ENCODE results near the gene ORAI2. TPM values are rescaled to one million over a fixed set of nuclear protein-coding genes. Genes with fewer than 3 reads are reported as not detected.

Gene ORAI2
- total and polyA plus RNA-seq, 10 of the 15 experiments (the other 5 are each of a cell fraction or from before 2014, with no cell fraction given) = 5.8 to 111 (median 46.9) TPM

DNA sequence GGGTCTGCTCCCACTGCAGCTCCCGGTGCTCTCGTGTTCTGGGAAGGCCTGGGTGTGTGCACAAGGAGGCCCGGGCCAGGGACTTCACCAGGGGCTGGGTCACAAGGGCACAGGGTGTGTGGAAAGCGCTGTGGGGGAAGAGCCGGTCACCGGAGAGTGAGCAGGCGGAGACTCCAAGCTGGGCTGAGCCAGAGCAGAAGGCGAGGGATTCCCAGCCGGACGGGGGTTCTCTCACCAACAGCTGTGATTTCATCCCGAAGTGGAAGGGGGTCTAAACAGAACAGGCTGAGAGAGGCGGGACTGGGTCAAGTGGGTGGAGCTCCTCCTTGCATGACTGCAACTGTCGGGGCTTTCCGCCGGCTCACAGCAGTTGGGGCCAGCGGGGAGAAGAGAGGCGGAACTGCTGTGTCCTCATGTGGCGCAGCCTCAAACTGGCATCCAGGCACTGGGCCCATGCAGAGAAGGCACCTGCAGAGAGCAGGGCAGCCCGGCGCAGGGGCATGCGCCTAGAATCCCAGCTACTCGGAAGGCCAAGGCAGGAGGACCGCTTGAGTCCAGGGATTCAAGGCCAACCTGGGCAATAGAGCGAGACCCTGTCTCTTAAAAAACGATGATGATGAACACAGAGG is 7.6 kb upstream of the ORAI2 start (continued):
- TF ChIP-seq NR2C1 (IDR thresholded peaks at IDR 0.05) (no peak), SUZ12 (IDR thresholded peaks at IDR 0.05; ENCODE audit: unreplicated experiment) (no peak), KDM1A (IDR thresholded peaks at IDR 0.05; ENCODE audit: borderline replicate concordance) (no peak), ZNF217 (IDR thresholded peaks at IDR 0.05) (no peak), STAT1 (conservative IDR thresholded peaks at IDR 0.05) (no peak), NR2C2 (IDR thresholded peaks at IDR 0.05; ENCODE audit: borderline replicate concordance, control insufficient read depth, insufficient read length, low read depth) (no peak), ETV6 (conservative IDR thresholded peaks at IDR 0.05 in 1 of 2, IDR thresholded peaks at IDR 0.05 in 1 of 2; ENCODE audit: borderline replicate concordance in 1 of 2, low read depth in 1 of 2) (peak in 1 of 2 experiments; percentile 25; a peak in 2 of 4 replicates), IRF4 (IDR thresholded peaks at IDR 0.05; ENCODE audit: low read depth, low read length) (0 out of 2 replicates have a peak, but pooled peaks have one; percentile 43), SMARCA5 (IDR thresholded peaks at IDR 0.05) (no peak), LARP7 (IDR thresholded peaks at IDR 0.05) (no peak; the same call in 1 of the 2 replicates), MYB (IDR thresholded peaks at IDR 0.05; ENCODE audit: borderline replicate concordance, low read depth, low read length) (peak; percentile 90), MYC (IDR thresholded peaks at IDR 0.05; ENCODE audit: insufficient read depth, insufficient read length, insufficient replicate concordance, low read length, severe bottlenecking) (peak; percentile 24), PAX5 (IDR thresholded peaks at IDR 0.05; ENCODE audit: borderline replicate concordance, low read depth, low read length) (peak; percentile 85), SREBF2 (IDR thresholded peaks at IDR 0.05; ENCODE audit: low read length) (no peak), KLF5 (IDR thresholded peaks at IDR 0.05; ENCODE audit: partially characterized antibody) (no peak)
- TF ChIP-seq, protein P1, sequence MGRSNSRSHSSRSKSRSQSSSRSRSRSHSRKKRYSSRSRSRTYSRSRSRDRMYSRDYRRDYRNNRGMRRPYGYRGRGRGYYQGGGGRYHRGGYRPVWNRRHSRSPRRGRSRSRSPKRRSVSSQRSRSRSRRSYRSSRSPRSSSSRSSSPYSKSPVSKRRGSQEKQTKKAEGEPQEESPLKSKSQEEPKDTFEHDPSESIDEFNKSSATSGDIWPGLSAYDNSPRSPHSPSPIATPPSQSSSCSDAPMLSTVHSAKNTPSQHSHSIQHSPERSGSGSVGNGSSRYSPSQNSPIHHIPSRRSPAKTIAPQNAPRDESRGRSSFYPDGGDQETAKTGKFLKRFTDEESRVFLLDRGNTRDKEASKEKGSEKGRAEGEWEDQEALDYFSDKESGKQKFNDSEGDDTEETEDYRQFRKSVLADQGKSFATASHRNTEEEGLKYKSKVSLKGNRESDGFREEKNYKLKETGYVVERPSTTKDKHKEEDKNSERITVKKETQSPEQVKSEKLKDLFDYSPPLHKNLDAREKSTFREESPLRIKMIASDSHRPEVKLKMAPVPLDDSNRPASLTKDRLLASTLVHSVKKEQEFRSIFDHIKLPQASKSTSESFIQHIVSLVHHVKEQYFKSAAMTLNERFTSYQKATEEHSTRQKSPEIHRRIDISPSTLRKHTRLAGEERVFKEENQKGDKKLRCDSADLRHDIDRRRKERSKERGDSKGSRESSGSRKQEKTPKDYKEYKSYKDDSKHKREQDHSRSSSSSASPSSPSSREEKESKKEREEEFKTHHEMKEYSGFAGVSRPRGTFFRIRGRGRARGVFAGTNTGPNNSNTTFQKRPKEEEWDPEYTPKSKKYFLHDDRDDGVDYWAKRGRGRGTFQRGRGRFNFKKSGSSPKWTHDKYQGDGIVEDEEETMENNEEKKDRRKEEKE (IDR thresholded peaks at IDR 0.05) = no peak
- TF ChIP-seq, protein P2, sequence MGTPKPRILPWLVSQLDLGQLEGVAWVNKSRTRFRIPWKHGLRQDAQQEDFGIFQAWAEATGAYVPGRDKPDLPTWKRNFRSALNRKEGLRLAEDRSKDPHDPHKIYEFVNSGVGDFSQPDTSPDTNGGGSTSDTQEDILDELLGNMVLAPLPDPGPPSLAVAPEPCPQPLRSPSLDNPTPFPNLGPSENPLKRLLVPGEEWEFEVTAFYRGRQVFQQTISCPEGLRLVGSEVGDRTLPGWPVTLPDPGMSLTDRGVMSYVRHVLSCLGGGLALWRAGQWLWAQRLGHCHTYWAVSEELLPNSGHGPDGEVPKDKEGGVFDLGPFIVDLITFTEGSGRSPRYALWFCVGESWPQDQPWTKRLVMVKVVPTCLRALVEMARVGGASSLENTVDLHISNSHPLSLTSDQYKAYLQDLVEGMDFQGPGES (IDR thresholded peaks at IDR 0.05) = no peak
- TF ChIP-seq, protein P3, sequence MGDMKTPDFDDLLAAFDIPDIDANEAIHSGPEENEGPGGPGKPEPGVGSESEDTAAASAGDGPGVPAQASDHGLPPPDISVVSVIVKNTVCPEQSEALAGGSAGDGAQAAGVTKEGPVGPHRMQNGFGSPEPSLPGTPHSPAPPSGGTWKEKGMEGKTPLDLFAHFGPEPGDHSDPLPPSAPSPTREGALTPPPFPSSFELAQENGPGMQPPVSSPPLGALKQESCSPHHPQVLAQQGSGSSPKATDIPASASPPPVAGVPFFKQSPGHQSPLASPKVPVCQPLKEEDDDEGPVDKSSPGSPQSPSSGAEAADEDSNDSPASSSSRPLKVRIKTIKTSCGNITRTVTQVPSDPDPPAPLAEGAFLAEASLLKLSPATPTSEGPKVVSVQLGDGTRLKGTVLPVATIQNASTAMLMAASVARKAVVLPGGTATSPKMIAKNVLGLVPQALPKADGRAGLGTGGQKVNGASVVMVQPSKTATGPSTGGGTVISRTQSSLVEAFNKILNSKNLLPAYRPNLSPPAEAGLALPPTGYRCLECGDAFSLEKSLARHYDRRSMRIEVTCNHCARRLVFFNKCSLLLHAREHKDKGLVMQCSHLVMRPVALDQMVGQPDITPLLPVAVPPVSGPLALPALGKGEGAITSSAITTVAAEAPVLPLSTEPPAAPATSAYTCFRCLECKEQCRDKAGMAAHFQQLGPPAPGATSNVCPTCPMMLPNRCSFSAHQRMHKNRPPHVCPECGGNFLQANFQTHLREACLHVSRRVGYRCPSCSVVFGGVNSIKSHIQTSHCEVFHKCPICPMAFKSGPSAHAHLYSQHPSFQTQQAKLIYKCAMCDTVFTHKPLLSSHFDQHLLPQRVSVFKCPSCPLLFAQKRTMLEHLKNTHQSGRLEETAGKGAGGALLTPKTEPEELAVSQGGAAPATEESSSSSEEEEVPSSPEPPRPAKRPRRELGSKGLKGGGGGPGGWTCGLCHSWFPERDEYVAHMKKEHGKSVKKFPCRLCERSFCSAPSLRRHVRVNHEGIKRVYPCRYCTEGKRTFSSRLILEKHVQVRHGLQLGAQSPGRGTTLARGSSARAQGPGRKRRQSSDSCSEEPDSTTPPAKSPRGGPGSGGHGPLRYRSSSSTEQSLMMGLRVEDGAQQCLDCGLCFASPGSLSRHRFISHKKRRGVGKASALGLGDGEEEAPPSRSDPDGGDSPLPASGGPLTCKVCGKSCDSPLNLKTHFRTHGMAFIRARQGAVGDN (IDR thresholded peaks at IDR 0.05) = peak; percentile 74
- TF ChIP-seq, protein P4, sequence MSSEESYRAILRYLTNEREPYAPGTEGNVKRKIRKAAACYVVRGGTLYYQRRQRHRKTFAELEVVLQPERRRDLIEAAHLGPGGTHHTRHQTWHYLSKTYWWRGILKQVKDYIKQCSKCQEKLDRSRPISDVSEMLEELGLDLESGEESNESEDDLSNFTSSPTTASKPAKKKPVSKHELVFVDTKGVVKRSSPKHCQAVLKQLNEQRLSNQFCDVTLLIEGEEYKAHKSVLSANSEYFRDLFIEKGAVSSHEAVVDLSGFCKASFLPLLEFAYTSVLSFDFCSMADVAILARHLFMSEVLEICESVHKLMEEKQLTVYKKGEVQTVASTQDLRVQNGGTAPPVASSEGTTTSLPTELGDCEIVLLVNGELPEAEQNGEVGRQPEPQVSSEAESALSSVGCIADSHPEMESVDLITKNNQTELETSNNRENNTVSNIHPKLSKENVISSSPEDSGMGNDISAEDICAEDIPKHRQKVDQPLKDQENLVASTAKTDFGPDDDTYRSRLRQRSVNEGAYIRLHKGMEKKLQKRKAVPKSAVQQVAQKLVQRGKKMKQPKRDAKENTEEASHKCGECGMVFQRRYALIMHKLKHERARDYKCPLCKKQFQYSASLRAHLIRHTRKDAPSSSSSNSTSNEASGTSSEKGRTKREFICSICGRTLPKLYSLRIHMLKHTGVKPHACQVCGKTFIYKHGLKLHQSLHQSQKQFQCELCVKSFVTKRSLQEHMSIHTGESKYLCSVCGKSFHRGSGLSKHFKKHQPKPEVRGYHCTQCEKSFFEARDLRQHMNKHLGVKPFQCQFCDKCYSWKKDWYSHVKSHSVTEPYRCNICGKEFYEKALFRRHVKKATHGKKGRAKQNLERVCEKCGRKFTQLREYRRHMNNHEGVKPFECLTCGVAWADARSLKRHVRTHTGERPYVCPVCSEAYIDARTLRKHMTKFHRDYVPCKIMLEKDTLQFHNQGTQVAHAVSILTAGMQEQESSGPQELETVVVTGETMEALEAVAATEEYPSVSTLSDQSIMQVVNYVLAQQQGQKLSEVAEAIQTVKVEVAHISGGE (CRISPR knock-in tag; IDR thresholded peaks at IDR 0.05) = no peak

Measured in GM12878 (cell line).